MM.1S (cell line): ENCODE data around the gene EML1.

Experiments
- DNase-seq: peaks from one replicate; pipeline ENCODE4 v3.0.0-alpha.2; 2015
- H2AFZ ChIP-seq: fragments of 300-600 bp; sonication (generic); 2 replicates; pipeline ENCODE4 v1.6.0; 2016; ENCODE audit warnings: antibody characterized with exemption, low read length
- H3F3A ChIP-seq: fragments of 300-600 bp; sonication (generic); 2 replicates; pipeline ENCODE4 v1.6.1; 2016; ENCODE audit warnings: mild to moderate bottlenecking, antibody characterized with exemption, low read length, moderate library complexity, mixed read lengths; ENCODE audit not compliant: insufficient read depth
- H3K27ac ChIP-seq: fragments of 300-600 bp; sonication (generic); 2 replicates; pipeline ENCODE4 v1.5.1; 2016; ENCODE audit warnings: mild to moderate bottlenecking, low read length
- H3K27me3 ChIP-seq: fragments of 300-600 bp; sonication (generic); replicated peaks from 2 replicates; pipeline ENCODE4 v1.6.0; 2016; ENCODE audit warnings: low read length; ENCODE audit not compliant: insufficient read depth
- H3K36me3 ChIP-seq: fragments of 300-600 bp; sonication (generic); replicated peaks from 2 replicates; pipeline ENCODE4 v1.6.1; 2016; ENCODE audit warnings: mild to moderate bottlenecking, low read length, mixed read lengths; ENCODE audit not compliant: insufficient read depth
- H3K4me1 ChIP-seq: fragments of 300-600 bp; sonication (generic); 2 replicates; pipeline ENCODE4 v1.6.1; 2016; ENCODE audit warnings: low read length, mixed read lengths
- H3K4me2 ChIP-seq: fragments of 300-600 bp; sonication (generic); 2 replicates; pipeline ENCODE4 v1.6.0; 2016; ENCODE audit warnings: low read depth, low read length
- H3K4me3 ChIP-seq: fragments of 300-600 bp; sonication (generic); 2 replicates; pipeline ENCODE4 v1.5.1; 2016; ENCODE audit warnings: low read length, mixed read lengths
- H3K79me2 ChIP-seq: fragments of 300-600 bp; sonication (generic); 2 replicates; pipeline ENCODE4 v1.6.1; 2016; ENCODE audit warnings: mixed run types, low read length, mixed read lengths
- H3K9ac ChIP-seq: fragments of 300-600 bp; sonication (generic); 2 replicates; pipeline ENCODE4 v1.6.1; 2016; ENCODE audit warnings: low read length, mixed read lengths
- H3K9me2 ChIP-seq: fragments of 300-600 bp; sonication (generic); replicated peaks from 2 replicates; pipeline ENCODE4 v1.6.1; 2016; ENCODE audit warnings: mild to moderate bottlenecking, low read length, mixed read lengths; ENCODE audit not compliant: insufficient read depth
- H3K9me3 ChIP-seq: fragments of 300-600 bp; sonication (generic); replicated peaks from 2 replicates; pipeline ENCODE4 v1.6.1; 2016; ENCODE audit warnings: mild to moderate bottlenecking, low read length, mixed read lengths; ENCODE audit not compliant: insufficient read depth
- H4K20me1 ChIP-seq: fragments of 300-600 bp; sonication (generic); 2 replicates; pipeline ENCODE4 v1.6.1; 2016; ENCODE audit warnings: mild to moderate bottlenecking, low read length, moderate library complexity, mixed read lengths; ENCODE audit not compliant: insufficient read depth
- CTCF ChIP-seq: fragments of 300-600 bp; sonication (generic); IDR thresholded peaks from 2 replicates; pipeline ENCODE4 v1.5.1; 2016; ENCODE audit warnings: antibody characterized with exemption, low read length, mixed read lengths
- EZH2 ChIP-seq: fragments of 300-600 bp; sonication (generic); optimal IDR thresholded peaks from 2 replicates; pipeline ENCODE3; 2017; ENCODE audit warnings: low read depth, mild to moderate bottlenecking, antibody characterized with exemption, low read length, mixed read lengths
- EZH2phosphoT487 ChIP-seq: fragments of 300-600 bp; sonication (generic); IDR thresholded peaks from 2 replicates; pipeline ENCODE4 v1.6.1; 2018; ENCODE audit warnings: antibody characterized with exemption, low read length

Gene EML1

GRCh38 chr14:99952039-99952438 is 158.8 kb downstream of the EML1 start:
- DNase-seq: no peak

GRCh38 chr14:99952453-99952852 is 159.2 kb downstream of the EML1 start:
- no peaks in the 10 kb centered on the region for H3K79me2 ChIP-seq
- H3K36me3 ChIP-seq: no peaks in the 10 kb centered on the region
- no peak for TF ChIP-seq CTCF
- no peak for TF ChIP-seq EZH2
- TF ChIP-seq EZH2phosphoT487: no peak
- no peaks in the 10 kb centered on the region for H3F3A ChIP-seq
- DNase-seq: no peak
- no peaks in the 10 kb centered on the region for H3K27me3 ChIP-seq
- no peak overlapping the region for H3K27ac ChIP-seq
- H3K4me1 ChIP-seq: 0 out of 2 replicates have a peak, but pooled peaks cover under 1% of the 10 kb centered on the region
- no peak overlapping the region for H3K9ac ChIP-seq
- no peaks in the 10 kb centered on the region for H4K20me1 ChIP-seq
- no peaks in the 10 kb centered on the region for H3K9me2 ChIP-seq
- H3K4me3 ChIP-seq: no peak overlapping the region
- H3K9me3 ChIP-seq: no peaks in the 10 kb centered on the region
- no peak overlapping the region for H2AFZ ChIP-seq
- no peak overlapping the region for H3K4me2 ChIP-seq

More at GRCh38 chr14:99952039-99952438, 158.8 kb downstream of the EML1 start:
- no peak overlapping the region for H3K27ac ChIP-seq
- H3K4me3 ChIP-seq: no peak overlapping the region
- TF ChIP-seq EZH2 (no peak), CTCF (no peak), EZH2phosphoT487 (no peak)
- H3K9me2 ChIP-seq: no peaks in the 10 kb centered on the region
- H3F3A ChIP-seq: no peaks in the 10 kb centered on the region
- H3K4me2 ChIP-seq: no peak overlapping the region
- no peaks in the 10 kb centered on the region for H4K20me1 ChIP-seq
- H3K9ac ChIP-seq: no peak overlapping the region
- H3K27me3 ChIP-seq: no peaks in the 10 kb centered on the region
- H3K36me3 ChIP-seq: no peaks in the 10 kb centered on the region
- H2AFZ ChIP-seq: no peak overlapping the region
- H3K4me1 ChIP-seq: peaks cover 3% of the 10 kb centered on the region; the same call in 1 of the 2 replicates
- no peaks in the 10 kb centered on the region for H3K9me3 ChIP-seq
- H3K79me2 ChIP-seq: no peaks in the 10 kb centered on the region

GRCh38 chr14:99955826-99956455 is 162.7 kb downstream of the EML1 start:
- TF ChIP-seq EZH2 (no peak), EZH2phosphoT487 (no peak)
- H3K27me3 ChIP-seq: no peaks in the 10 kb centered on the region
- H2AFZ ChIP-seq: no peak overlapping the region
- DNase-seq: no peak
- no peaks in the 10 kb centered on the region for H3K9me2 ChIP-seq
- no peak overlapping the region for H3K27ac ChIP-seq
- H3F3A ChIP-seq: no peaks in the 10 kb centered on the region
- H3K36me3 ChIP-seq: no peaks in the 10 kb centered on the region
- no peak overlapping the region for H3K4me2 ChIP-seq
- no peaks in the 10 kb centered on the region for H4K20me1 ChIP-seq
- no peaks in the 10 kb centered on the region for H3K79me2 ChIP-seq
- H3K4me3 ChIP-seq: no peak overlapping the region
- H3K4me1 ChIP-seq: no peaks in the 10 kb centered on the region
- H3K9me3 ChIP-seq: no peaks in the 10 kb centered on the region
- no peak overlapping the region for H3K9ac ChIP-seq

- Histone ChIP-seq H3K36me3 (no peaks in the 10 kb centered on the region), H3K9ac (no peak overlapping the region), H3F3A (no peaks in the 10 kb centered on the region), H4K20me1 (no peaks in the 10 kb centered on the region), H3K9me2 (no peaks in the 10 kb centered on the region), H3K27me3 (no peaks in the 10 kb centered on the region), H3K27ac (no peak overlapping the region), H3K9me3 (no peaks in the 10 kb centered on the region), H3K4me2 (no peak overlapping the region), H3K4me3 (no peak overlapping the region), H2AFZ (no peak overlapping the region), H3K79me2 (no peaks in the 10 kb centered on the region), H3K4me1 (no peaks in the 10 kb centered on the region)
- no peak for DNase-seq
- TF ChIP-seq CTCF: no peak
Observed at GRCh38 chr14:99958380-99958779, 165.2 kb downstream of the EML1 start.
